ENCODE data around the gene PXDC1. TPM values are rescaled to one million over a fixed set of nuclear protein-coding genes. Genes with fewer than 3 reads are reported as not detected.

Gene PXDC1
- total and polyA plus RNA-seq, 5 donors: 18.9 to 43.9 (median 23.7) TPM

DNA sequence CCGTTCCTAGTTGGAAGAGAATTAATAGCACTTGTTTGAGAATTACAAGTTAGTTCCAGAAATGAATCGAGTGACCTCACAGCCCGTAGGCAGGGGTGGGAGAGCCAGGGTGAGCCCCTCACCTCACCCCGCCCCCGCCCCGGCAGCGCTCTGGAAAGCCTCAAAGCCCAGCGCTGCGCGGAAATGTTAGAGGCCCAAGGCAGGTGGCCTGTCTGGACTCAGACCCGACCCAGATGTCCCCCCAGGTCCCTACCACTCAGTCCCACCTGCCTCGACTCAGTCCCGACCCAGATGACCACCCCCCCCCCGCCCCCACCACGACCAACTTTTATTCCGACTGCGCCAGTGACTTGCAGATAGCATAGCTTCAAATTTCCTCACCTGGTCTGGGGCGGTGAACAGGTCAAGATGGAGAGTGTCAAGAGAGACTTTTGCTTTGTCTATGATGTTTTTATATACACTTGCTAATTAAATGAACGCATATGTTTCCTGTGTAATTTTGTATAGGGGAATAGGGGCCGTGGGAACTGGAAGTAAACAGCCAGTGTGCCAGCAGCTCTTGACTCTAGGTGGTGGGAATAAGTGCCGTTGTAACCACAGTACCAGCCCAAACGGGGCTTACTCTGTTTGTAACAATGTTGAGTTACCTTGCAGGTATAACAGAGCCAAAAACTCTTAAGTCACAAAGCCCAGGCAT is 1.2 kb upstream of the PXDC1 start:
- intact Hi-C loops (cut with DNase I): loop anchor here in 1 of 4 donors (10.0 kb wide), 1 partner anchor 52 kb away; no protein-coding TSS in a partner anchor
- Histone ChIP-seq H3K9me3 (ENCODE audit: control insufficient read depth, low read length) (no peaks in the 10 kb centered on the region), H3K4me3 (ENCODE audit: low read length) (peak overlapping the region; percentile 51), H3K27me3 (ENCODE audit: control insufficient read depth, insufficient read depth) (no peaks in the 10 kb centered on the region), H3K27ac (ENCODE audit: low read length) (peak overlapping the region; percentile 86), H3K4me1 (ENCODE audit: control insufficient read depth, insufficient read depth, low read length) (peaks cover 3% of the 10 kb centered on the region)
- peak in 1 of 3 donors; percentile 54 for DNase-seq
- WGBS: 39% methylated on average over 22 of the region's 22 CpGs
- ATAC-seq: no peak

- H3K4me1 ChIP-seq (ENCODE audit: control insufficient read depth, insufficient read depth, low read length): peaks cover 3% of the 10 kb centered on the region
- intact Hi-C loops (cut with DNase I): loop anchor here in 1 of 4 donors (10.0 kb wide), 1 partner anchor 53 kb away; no protein-coding TSS in a partner anchor
- under 1% methylated on average over 104 of the region's 104 CpGs for WGBS
These were observed 417 bp upstream of the PXDC1 start for GRCh38 chr6:3751730-3752530.

DNA sequence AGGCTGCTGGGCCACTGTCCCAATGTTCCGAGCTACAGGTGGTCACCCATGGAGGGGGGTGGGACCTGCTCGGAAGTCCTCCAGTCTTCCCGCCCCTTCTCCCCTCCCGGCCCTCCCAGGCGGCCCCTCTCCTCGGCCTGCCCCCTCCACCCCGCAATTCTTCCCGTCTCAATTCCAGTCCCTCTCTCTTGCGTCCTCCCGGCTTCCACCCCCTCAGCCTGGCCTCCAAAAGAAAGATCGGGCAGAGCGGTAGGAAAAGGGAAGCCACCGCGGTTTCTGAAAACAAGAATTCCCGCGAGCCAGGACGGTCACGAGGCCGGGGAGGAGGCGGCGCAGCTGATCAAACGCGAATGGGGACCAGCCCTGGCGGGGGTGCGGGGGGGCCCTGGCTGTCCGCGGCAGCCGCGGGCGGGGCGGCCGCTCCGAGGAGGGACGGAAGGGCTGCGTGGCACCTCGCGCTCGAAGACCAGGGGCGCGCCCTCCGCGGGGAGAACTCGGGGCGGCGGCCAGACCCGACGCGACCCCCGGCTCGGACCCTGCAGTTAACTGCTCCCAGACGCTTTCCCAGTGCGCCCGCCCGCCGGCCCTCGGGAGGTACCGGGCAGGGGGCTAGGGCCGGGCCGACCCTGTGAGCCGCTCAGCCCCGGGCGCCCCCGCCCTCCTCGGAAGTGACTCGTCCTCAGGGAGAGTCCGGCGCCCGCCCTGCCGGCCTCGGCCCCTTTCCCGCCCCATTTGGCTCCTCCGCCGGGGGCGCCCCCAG is 1.0 kb downstream of the PXDC1 start:
- H3K27me3 ChIP-seq (ENCODE audit: control insufficient read depth, insufficient read depth): no peaks in the 10 kb centered on the region
- ATAC-seq (peak; percentile 76 to 77), DNase-seq (peak; percentile 89 to 96 (median 95))
- intact Hi-C loops (cut with DNase I): loop anchor here in 1 of 4 donors (10.0 kb wide), 1 partner anchor 54 kb away; no protein-coding TSS in a partner anchor
- peak overlapping the region; percentile 51 for H3K4me3 ChIP-seq (ENCODE audit: low read length)
- peaks cover 6% of the 10 kb centered on the region for H3K4me1 ChIP-seq (ENCODE audit: control insufficient read depth, insufficient read depth, low read length)
- WGBS: 1% methylated on average over 74 of the region's 74 CpGs
- H3K9me3 ChIP-seq (ENCODE audit: control insufficient read depth, low read length): no peaks in the 10 kb centered on the region
- peak overlapping the region; percentile 86 for H3K27ac ChIP-seq (ENCODE audit: low read length)

More at GRCh38 chr6:3751730-3752530, 417 bp upstream of the PXDC1 start:
- Histone ChIP-seq H3K27me3 (ENCODE audit: control insufficient read depth, insufficient read depth) (no peaks in the 10 kb centered on the region), H3K9me3 (ENCODE audit: control insufficient read depth, low read length) (no peaks in the 10 kb centered on the region), H3K4me3 (ENCODE audit: low read length) (peak overlapping the region; percentile 51), H3K27ac (ENCODE audit: low read length) (peak overlapping the region; percentile 86)
- peak; percentile 81 to 85 for ATAC-seq
- peak; percentile 93 to 96 (median 96) for DNase-seq

GRCh38 chr6:3749977-3750316 is 1.6 kb downstream of the PXDC1 start:
- ATAC-seq: peak; percentile 3 to 31
- Histone ChIP-seq H3K4me1 (ENCODE audit: control insufficient read depth, insufficient read depth, low read length) (peaks cover 6% of the 10 kb centered on the region), H3K9me3 (ENCODE audit: control insufficient read depth, low read length) (no peaks in the 10 kb centered on the region), H3K4me3 (ENCODE audit: low read length) (peak overlapping the region; percentile 51), H3K27me3 (ENCODE audit: control insufficient read depth, insufficient read depth) (no peaks in the 10 kb centered on the region), H3K27ac (ENCODE audit: low read length) (peak overlapping the region; percentile 86)
- 24% methylated on average over 7 of the region's 7 CpGs for WGBS
- intact Hi-C loops (cut with DNase I): loop anchor here (2.0 to 10.0 kb wide), 6 partner anchors 55 to 235 kb away; no protein-coding TSS in a partner anchor
- peak; percentile 76 to 88 (median 81) for DNase-seq

- DNase-seq (peak in 2 of 3 donors; percentile 64 to 72), ATAC-seq (no peak)
- Histone ChIP-seq H3K9me3 (ENCODE audit: control insufficient read depth, low read length) (no peaks in the 10 kb centered on the region), H3K4me1 (ENCODE audit: control insufficient read depth, insufficient read depth, low read length) (peaks cover 6% of the 10 kb centered on the region), H3K27me3 (ENCODE audit: control insufficient read depth, insufficient read depth) (no peaks in the 10 kb centered on the region), H3K27ac (ENCODE audit: low read length) (peak overlapping the region; percentile 86), H3K4me3 (ENCODE audit: low read length) (peak overlapping the region; percentile 51)
- 57% methylated on average over 24 of the region's 24 CpGs for WGBS
- intact Hi-C loops (cut with DNase I): loop anchor here (2.0 to 10.0 kb wide), 5 partner anchors 76 to 236 kb away; no protein-coding TSS in a partner anchor
These were observed 2.3 kb downstream of the PXDC1 start for GRCh38 chr6:3749067-3749841.

- H3K9me3 ChIP-seq (ENCODE audit: control insufficient read depth, low read length): no peaks in the 10 kb centered on the region
- WGBS: 43% methylated on average over 12 of the region's 12 CpGs
- H3K27me3 ChIP-seq (ENCODE audit: control insufficient read depth, insufficient read depth): no peaks in the 10 kb centered on the region
- DNase-seq: peak; percentile 73 to 86 (median 81)
- intact Hi-C loops (cut with DNase I): loop anchor here (2.0 to 10.0 kb wide), 5 partner anchors 76 to 236 kb away; no protein-coding TSS in a partner anchor
- H3K4me1 ChIP-seq (ENCODE audit: control insufficient read depth, insufficient read depth, low read length): peaks cover 8% of the 10 kb centered on the region
- peak overlapping the region; percentile 37 for H3K27ac ChIP-seq (ENCODE audit: low read length)
- H3K4me3 ChIP-seq (ENCODE audit: low read length): no peak overlapping the region
- peak; percentile 23 to 37 for ATAC-seq
These were observed 3.1 kb downstream of the PXDC1 start for GRCh38 chr6:3748208-3749066.

DNA sequence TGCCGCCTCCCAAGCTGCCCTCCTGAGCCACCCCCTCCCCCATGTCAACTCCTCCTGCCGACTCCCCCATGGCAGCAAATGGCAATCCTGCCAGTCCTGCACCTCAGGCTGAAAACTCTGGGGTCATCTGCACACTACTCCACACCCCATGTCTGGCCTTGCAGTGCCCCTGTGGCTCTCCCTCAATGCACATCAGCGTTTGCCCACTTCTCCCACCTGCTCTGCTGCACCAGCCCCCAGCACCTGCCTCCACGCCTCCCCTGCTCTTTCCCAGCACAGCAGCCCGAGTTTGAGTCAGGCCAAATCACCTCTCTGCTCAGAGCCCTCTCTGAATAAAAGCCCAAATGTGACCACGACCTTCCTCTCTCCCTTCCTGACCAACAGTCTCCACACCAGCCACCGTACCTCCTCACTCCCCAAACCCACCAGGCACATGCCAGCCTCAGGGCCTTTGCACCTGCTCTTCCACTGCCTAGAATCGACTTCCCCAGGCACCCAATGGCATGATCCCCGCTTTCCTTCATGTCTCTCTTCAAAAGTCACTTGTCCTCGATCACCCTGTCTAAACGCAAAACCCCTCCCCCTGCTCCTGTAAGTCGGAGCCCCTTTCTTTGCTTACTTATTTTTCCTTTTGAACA is 4.3 kb downstream of the PXDC1 start:
- 88% methylated on average over 12 of the region's 12 CpGs for WGBS
- peak in 1 of 3 donors; percentile 30 for DNase-seq
- no peaks in the 10 kb centered on the region for H3K27me3 ChIP-seq (ENCODE audit: control insufficient read depth, insufficient read depth)
- intact Hi-C loops (cut with DNase I): loop anchor here in 3 of 4 donors (5.0 to 10.0 kb wide), 4 partner anchors 80 to 238 kb away; no protein-coding TSS in a partner anchor
- H3K4me3 ChIP-seq (ENCODE audit: low read length): no peak overlapping the region
- no peak overlapping the region for H3K27ac ChIP-seq (ENCODE audit: low read length)
- H3K9me3 ChIP-seq (ENCODE audit: control insufficient read depth, low read length): no peaks in the 10 kb centered on the region
- no peak for ATAC-seq
- peaks cover 5% of the 10 kb centered on the region for H3K4me1 ChIP-seq (ENCODE audit: control insufficient read depth, insufficient read depth, low read length)

- peaks cover 5% of the 10 kb centered on the region for H3K4me1 ChIP-seq (ENCODE audit: control insufficient read depth, insufficient read depth, low read length)
- H3K4me3 ChIP-seq (ENCODE audit: low read length): no peak overlapping the region
- intact Hi-C loops (cut with DNase I): loop anchor here in 3 of 4 donors (5.0 to 10.0 kb wide), 4 partner anchors 81 to 238 kb away; no protein-coding TSS in a partner anchor
- H3K27ac ChIP-seq (ENCODE audit: low read length): no peak overlapping the region
- H3K27me3 ChIP-seq (ENCODE audit: control insufficient read depth, insufficient read depth): no peaks in the 10 kb centered on the region
- no peak for DNase-seq
- no peaks in the 10 kb centered on the region for H3K9me3 ChIP-seq (ENCODE audit: control insufficient read depth, low read length)
- no peak for ATAC-seq
- whole genome bisulfite sequencing: 87% methylated on average over 8 of the region's 8 CpGs
These were observed 4.8 kb downstream of the PXDC1 start for GRCh38 chr6:3746696-3747095.
